ENCODE measurements around the gene TRANK1.
"Not testable (repeated sequence)": the region's sequence is repeated elsewhere in the genome, so short reads cannot be mapped to it uniquely, and the experiment has no call there.

Gene TRANK1

DNA sequence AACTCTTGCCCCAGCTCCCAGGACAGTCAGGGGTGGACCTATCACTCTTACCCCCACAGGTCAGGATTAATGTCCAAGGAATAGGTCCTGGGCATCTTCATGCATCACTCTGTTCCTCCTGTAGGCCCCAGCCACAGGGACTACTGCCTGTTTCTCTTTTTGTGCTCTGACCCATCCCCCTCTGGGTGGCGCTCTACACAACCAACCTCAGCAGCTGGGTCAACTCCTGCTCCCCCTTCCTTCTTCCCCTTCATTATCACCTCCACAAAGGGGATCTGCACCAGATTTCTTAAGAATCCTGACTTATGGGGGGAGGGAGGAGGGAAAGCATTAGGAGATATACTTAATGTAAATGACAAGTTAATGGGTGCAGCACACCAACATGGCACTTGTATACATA lies 12.2 kb upstream of the TRANK1 start:
- no peak for DNase-seq (ENCODE audit: low spot score)

DNA sequence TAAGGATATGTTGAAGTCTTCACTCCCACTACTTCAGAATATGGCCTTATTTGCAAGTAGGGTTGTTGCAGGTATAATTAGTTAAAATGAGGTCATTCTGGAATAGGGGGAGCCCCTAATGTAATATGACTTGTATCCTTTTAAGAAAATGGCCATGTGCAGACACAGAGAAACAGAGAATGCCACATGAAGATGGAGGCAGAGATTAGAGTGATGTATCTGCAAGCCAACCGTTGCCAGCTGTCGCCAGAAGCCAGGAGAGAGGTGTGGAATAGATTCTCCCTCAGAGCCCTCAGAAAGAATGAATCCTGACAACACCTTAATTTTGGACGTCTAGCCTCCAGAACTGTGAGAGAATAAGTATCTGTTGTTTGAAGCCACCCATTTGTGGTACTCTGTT lies 11.3 kb upstream of the TRANK1 start:
- no peak for DNase-seq (ENCODE audit: low spot score)

DNA sequence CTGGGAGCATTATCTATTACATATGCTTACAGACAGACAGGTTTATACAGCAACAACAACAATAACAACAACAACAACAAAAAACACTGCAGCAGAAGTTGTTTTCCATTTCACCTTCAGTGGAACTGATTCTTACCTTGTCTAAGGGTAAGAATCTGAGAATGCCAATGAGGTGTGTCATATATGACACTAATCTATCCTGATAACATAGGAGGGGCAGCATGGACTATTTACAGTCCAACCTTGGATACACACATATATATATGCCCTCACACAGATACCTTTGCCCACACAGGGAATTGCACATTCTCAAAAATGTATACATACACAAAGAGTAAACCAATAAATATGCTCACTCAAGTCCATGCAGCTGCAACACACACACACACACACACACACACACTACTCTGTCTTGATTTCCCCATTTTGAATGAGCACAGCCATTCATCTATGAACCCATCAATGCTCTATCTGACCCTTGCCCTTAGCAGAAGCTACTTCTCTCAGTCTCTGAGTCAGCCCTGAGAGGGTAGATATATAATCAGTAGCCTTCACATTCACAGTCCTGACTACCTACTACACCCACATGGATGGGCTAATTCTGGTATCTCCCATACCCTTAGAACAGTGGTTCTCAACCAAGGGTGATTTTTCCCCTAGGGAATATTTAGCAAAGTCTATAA lies 9.7 kb upstream of the TRANK1 start:
- DNase-seq (ENCODE audit: low spot score), result no peak

DNA sequence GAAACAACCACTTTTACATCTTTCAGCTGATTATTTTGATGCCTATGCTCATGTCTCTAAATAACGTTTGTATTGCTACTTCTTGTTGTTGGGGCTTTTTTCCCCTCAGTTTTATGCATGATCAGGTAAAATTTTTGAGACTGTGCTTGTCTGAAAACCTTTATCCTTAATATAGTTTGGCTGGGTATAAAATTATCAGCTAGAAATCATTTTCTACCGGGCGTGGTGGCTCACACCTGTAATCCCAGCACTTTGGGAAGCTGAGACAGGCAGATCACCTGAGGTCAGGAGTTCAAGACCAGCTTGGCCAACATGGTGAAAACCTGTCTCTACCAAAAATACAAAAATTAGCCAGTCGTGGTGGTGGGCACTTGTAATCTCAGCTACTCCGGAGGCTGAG lies 3.0 kb upstream of the TRANK1 start:
- DNase-seq (ENCODE audit: low spot score), result not testable (repeated sequence)

DNA sequence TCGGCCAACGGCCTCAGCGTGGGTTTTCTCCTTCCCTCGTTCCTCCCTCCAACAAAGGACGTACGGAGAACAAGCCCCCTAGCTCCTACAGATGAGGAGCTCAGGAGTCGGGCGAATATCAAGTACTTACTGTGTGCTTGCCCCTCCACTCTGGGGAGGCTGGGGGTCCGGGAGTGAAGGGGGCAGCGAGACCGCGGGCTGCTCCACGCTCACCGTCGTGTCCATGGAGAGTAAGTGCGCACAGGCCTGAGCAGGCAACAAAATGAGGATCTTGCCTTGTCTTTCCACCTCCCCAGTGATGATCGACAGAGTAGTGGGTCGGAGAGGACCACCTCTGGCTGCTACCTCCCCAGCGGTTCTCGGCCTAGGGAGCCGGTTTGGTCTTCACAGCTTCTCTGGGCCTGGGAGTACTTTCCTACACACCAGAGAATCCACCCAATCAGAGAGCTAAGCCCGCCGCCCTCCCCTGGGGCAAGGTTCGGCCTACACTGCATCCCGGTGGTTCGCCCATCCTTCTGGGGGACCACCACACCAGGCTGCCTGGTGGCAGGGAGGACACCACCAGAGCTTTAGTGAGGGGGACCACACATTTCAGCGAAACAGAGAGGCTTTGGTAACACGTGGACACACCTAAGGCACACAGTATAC lies 603 bp upstream of the TRANK1 start:
- no peak for DNase-seq (ENCODE audit: low spot score)

DNA sequence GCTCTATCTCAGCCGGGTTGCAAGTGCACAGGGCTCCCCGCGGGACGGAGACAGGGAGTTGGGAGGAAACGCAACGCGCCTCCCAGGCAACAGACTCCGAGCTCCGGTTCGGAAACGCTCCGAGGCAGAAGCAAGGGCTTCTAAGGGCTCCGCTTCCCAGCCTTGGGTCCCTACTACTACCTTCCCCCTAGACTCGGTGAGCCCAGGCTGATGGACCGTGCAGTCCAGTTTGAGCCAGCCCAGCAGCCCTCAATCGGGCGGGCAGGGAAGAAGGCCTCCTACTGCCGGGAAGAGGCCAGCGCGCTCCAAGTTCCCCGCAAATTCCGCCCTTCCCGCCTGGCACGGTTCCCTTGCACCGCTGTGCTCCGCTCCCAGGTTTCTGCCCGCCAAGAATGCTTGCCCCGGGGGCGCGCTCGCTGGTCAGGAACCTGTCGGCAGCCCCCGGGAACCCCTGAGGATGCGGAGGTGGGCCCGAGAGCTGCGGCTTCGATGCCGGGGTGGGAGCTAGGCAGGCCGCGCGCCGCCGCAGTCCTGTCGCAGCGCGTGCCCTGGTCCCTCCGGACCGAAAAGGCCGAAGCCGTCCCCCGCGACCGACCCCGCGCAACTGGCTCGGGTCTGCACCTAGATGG lies 728 bp downstream of the TRANK1 start:
- DNase-seq (ENCODE audit: low spot score), result peak; percentile 37

DNA sequence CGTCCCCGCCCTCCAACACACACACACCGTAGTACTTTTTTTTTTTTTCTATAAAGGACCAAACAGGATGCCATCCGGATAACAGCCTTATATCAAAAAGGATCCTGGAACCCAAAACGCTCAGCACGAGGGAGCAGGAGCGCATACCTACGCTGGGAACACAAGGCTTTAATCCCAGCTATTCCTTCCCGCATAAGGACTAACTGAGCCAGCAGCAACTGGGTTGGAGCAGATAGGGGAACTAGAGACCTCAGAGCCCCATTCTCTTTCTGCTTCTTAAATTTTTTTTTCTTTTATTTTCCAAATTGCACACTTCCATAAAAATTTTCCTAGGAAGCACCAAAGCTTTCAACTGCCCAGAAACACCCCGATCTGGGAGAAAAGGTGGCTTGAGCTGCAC lies 1.3 kb downstream of the TRANK1 start:
- DNase-seq (ENCODE audit: low spot score), result no peak

DNA sequence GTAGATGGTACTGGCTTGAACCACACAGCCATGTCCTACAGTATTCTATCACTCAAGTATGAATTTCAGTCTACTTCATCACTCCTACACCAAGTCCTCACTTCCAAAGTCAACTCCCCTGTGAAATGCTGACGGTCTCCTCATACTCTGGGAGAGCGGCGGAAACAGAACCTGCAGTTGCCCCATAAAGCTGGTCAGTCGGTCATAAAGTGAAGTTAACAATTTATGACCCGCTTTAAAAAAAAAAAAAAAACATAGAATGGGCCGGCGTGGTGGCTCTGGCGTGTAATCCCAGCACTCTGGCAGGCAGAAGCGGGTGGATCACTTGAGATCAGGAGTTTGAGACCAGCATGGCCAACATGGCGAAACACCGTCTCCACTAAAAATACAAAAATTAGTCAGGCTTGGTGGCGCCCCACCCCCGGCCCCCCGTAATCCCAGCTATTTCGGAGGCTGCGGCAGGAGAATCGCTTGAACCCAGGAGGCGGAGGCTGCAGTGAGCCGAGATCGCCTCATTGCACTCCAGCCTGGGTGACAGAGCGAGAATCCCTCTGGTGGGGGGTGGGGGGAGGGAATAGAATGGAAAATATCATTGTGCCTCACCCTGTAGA lies 2.1 kb downstream of the TRANK1 start:
- DNase-seq (ENCODE audit: low spot score), result no peak

DNA sequence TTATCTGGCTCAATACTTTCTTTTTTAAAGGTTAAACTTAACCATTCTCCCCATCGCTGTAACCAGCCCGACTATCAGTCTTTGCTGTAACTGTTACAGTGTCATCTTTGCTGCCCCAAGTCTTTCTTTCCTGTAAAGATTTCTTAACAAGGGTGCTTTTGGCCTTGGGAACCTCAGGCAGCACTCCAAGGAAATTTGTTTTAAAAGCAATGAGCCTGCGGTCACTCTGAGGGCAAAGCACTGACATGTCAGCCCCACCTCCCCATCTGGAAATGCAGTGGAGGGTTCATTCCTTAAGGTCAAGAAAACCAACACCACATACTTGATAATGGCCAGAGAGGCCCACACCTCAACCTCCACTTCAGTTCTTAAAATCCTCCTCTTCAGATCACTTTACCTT lies 3.2 kb downstream of the TRANK1 start:
- DNase-seq (ENCODE audit: low spot score), result no peak

DNA sequence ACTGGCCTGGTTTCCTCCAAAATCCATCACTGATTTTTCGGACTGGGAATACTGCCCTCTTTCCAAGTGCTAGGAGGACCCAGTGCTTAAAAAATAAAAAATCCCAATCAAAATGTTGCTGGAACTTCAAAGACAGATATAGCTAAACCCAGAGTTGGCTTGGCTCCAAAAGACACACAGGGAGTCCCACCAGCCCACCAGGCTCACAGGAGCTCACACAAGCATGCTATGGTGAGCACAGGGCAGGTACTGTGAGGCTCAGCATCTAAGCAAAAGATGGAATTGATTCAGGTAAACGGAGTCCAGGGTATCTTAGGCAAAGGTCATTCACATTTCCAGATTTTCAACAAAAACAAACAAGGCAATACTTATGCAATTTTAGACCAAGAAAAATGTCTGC lies 3.7 kb downstream of the TRANK1 start:
- DNase-seq (ENCODE audit: low spot score), result no peak

DNA sequence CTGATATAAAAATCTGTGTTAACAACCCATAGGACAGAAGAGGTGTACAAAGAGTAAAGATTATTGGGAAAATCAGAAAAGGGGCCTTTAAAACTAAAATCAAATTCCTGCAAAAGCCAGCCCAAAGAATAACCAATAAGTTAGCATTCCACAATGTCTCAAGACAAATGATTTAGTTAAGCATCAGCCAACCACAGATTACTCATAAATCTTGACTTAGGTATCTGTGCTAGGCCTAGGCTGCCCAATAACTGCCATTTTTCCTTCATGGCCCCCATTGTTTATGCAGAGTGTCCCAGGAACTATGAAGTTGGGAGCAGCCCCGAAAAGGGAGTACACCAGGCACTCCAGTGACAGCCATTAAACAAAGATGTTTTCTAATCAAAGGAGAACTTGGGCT lies 7.4 kb downstream of the TRANK1 start:
- DNase-seq (ENCODE audit: low spot score), result no peak

DNA sequence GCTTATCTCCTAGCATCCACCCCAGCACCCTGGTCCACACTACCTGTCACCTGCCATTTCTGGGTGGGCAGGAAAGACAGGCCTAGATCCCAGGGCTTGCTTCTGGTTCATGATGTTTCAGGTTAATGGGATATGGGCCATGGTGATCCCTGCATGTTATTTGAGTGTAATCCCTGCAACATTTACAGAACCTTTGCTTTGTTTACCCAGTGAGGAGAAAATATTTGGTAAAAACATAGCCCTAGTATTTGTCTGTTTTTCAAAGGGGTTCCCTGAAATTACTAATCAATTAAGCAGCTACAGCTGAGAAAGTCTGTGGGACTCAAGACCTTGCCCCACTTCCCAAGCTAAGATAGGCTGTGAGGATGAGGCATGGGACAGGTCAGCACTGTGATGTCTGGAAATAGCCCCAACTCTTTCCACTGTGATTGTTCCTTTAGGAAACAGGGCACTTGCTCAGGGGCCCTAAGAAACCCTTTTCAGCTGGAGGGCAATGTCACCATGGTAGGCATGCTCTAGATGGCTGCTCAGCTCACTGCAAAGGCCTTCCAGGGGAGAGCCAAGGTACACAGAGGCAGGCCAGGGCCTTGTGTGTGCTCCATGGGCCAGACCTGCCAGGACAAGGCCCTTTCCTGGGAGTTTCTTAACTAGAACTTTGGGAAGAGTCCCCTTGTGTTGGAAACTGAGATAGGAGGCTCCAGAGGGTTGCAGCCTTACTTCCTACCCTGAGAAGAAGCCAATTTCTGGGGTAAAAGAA lies 11.1 kb downstream of the TRANK1 start:
- DNase-seq (ENCODE audit: low spot score), result no peak

DNA sequence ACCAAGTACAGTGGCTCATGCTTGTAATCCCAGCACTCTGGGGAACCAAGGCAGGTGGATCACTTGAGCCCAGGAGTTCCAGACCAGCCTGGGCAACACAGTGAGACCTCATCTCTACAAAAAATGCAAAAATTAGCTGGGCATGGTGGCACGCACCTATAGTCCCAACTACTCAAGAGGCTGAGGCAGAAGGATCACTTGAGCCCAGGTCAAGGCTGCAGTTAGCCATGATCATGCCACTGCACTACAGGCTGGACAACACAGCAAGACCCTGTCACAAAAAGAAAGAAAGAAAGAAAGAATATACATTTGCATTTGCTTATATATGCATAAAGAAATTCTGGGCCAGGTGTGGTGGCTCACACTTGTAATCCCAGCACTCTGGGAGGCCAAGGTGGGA lies 13.4 kb downstream of the TRANK1 start:
- DNase-seq (ENCODE audit: low spot score), result not testable (repeated sequence)

DNA sequence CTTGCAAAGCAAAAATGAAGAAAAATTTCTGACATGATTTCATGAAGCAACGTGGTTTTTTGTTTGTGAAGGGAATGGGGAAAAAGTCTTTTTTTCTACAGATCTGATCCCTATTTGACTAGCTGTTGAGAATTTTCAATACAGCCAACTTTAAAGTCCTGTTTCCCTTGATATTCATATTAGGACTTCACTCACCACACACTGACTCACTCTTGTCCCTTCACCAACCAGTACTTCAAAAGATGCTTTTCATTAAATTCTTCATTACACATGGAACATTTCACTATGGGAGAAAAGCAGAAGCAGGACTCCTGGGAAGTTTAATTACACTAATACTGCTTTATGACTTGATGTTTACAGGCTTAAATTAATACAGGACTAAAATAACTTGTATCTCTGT lies 16.6 kb downstream of the TRANK1 start:
- DNase-seq (ENCODE audit: low spot score), result no peak

DNA sequence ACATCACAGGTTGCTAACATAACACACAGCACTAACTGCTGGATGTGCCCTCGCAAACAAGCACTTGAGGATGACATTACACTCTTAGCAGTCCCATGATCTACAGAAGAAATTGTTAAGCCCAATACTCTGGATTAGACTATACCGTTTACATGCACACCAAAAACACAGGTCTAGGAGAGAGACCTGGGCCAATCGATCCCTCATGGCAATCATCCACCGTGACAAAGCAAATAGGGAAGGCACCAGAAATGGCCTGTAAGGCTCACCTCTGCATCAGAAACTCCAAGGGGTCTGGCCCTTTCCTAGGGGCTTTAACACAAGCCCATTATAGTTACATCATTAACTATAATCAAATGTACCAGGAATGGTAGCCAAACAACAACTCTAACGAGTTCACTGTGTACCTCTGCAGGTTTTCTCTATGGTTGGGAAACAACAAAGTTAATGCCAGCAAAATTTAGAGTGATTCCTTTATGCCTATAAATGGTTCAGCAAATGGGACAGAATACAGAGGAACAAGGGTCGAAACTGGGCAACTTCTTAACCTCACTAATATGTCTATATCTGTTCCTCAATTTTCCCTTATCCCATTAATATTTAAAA lies 18.5 kb downstream of the TRANK1 start:
- no peak for DNase-seq (ENCODE audit: low spot score)

DNA sequence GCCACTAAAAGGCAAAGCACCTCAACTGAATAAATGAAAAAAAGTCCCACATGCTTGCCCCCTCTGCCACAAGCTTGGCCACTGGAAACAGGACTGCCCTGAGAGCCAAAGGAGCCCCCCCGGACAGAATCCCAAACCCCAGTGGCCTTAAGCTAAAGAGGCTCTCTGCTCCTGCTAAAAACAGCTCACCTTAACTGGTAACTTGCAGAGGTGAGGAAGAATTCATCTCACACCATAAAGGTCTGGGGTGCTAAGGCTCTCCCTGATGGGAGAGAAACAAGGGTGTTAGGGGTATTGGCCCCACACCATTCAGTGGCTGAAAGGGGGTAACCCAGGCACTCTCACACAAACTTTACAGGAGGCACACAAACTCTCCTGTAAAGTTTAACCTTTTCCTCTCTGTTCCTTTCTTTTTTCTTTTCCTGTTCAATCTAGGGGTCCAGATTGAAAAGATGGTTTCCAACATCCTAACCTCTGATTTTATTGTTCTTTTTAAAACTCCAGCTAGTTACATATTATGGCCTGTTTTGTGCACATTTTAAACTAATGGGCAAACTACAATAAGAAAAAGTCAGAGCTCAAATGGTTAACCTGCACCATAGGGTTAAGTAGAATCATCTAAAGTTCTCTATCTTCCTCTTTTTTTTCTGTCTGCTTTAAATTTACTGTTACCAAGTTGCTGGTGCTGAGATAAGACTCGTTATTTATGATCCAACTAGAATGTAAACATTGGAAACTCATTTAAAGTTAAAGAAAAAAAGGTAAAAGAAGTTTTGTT lies 19.9 kb downstream of the TRANK1 start:
- DNase-seq (ENCODE audit: low spot score), result peak; percentile 55

DNA sequence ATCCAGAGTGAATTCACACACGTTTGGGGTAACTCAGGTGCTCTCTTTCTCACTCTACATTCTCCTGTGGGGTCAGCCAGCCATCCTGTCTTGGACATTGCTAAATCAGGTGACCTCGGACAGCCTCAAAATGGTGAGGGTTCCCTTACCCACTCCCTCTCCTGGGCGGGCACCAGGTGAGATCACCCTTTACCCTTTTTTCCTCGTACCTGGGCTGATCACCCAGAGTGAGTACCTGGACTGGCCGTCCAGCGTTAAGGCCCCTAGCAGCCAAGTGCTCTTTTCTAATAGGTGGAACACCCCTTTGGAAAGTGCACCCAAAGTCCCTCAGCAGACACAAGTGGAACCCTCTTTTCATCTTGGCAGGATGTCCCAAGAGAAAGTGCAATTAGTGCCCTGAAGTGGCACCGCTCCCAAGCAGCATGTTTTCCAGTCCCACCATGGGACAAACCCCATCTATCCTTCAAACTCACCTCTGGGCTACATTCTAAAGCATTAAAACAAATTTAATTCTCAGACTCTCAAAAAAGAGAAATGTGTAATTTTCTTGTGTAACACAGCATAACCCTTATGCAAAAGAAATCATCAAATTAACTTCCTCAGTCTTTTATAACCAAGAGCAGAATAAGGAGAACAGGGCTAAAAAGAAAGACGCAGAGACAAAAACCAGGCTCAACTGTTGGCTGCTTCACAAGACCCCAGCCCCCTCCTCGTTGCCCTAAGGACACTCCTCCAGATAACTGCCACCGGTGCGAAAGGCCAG lies 20.7 kb downstream of the TRANK1 start:
- peak; percentile 36 for DNase-seq (ENCODE audit: low spot score)

DNA sequence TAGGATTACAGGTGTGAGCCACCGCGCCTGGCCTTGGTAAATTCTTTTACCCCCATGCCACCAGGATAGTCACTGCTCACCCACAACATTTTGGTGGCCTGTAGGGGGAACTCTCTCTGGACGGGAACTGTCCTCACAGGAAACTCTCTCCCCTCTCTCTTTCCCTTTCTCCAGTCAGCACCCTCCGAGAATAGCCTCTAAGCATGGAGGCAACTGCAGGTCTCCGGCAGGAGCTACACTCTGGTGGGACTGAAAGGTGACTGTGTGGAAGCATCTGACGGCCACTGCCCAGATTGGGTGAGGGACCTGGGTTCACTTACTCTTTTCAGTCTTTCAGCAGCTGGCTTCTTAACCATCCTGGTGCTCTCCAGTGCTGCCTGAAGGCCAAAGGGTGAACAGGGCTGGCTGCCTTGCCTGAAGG lies 21.3 kb downstream of the TRANK1 start:
- peak; percentile 53 for DNase-seq (ENCODE audit: low spot score)

DNA sequence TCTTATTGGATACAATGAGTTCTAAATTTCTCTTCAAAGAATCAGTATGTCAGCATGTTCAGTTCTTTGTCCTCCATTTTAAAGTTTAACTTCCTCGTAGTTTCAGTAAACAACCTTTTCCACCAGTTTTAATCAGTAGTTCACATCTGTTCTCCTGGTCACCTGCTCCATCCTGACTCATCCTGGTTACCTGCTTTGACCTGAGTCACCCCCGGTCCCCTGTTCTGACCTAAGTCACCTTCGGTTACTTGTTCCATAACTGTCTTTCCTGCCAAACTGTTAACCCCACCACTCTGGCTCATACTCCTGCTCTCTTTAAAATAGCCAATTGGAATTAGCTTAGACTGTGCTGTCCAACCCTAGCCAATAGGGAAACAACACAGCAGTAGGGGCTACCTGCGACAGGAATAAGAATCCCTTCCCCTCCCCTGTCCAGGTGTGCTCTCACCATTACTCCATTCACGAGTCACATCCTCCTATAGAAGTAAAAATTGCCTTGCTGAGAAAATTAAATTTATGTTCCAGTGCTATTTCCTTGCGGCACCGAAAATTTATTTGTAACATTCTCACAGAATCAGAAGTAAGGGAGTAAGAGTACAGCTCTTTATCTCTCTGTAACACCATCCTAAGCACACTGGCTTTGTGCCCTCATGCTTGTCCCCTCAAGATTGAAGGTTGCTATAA lies 23.8 kb downstream of the TRANK1 start:
- DNase-seq (ENCODE audit: low spot score), result no peak

Measured in NAMALWA (cell line).